GM21529 (cell line): ENCODE measurements around the gene NEAT1.
"Not testable (repeated sequence)": the region's sequence is repeated elsewhere in the genome, so short reads cannot be mapped to it uniquely, and the experiment has no call there.

Experiments used
- ATAC-seq: cut with Tn5 transposase; IDR thresholded peaks from one replicate; pipeline ENCODE4 v1.9.1; 2021; ENCODE audit not compliant: unreplicated experiment

NEAT1 gene

DNA sequence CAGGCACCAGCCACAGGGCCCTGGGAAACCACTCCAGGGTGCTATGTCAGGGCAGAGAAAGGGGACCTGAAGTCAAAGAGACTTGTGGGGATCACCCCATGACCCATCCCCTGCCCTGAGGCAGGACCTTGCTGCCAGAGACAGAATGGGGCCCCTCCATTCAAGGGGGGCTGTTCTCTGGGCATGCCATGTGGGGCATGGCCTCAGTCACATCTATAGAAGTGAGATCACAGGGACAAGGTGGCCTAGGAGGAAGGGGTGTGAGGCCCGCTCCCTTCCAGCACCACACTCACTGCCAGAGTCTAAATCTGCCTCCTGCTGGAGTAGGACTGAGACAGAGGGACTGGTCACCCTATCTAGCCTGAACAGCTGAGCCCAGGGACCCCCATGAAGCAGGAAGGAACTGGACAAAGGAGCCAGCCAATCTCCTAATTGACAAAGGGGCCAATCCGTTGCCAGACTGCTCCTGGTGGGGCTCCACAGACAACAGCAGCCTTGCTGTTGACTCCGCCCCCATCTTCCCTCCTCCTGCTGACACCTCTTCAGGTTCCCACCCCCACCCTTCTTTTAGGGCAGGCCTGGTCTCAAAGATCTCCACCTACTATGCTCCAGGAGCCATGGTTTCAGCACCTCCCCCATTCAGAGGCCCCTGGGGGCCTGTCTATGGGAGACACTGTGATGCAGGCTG is 26.0 kb downstream of the NEAT1 start:
- ATAC-seq, result no peak

DNA sequence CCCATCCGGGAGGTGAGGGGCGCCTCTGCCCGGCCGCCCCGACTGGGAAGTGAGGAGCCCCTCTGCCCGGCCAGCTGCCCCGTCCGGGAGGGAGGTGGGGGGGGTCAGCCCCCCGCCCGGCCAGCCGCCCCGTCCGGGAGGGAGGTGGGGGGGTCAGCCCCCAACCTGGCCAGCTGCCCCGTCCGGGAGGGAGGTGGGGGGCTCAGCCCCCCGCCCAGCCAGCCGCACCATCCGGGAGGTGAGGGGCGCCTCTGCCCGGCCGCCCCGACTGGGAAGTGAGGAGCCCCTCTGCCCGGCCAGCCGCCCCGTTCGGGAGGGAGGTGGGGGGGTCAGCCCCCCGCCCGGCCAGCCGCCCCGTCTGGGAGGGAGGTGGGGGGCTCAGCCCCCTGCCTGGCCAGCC is 28.7 kb downstream of the NEAT1 start:
- not testable (repeated sequence) for ATAC-seq

DNA sequence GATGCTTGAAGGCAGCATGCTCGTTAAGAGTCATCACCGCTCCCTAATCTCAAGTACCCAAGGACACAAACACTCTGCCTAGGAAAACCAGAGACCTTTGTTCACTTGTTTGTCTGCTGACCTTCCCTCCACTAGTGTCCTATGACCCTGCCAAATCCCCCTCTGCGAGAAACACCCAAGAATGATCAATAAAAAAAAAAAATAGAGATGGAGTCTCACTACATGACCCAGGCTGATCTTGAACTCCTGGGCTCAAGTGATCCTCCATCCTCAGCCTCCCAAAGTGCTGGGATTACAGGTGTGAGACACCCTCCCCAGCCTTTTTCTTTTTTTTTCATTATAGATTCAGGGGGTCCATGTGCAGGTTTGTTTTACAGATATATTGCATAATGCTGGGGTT is 29.7 kb downstream of the NEAT1 start:
- not testable (repeated sequence) for ATAC-seq

DNA sequence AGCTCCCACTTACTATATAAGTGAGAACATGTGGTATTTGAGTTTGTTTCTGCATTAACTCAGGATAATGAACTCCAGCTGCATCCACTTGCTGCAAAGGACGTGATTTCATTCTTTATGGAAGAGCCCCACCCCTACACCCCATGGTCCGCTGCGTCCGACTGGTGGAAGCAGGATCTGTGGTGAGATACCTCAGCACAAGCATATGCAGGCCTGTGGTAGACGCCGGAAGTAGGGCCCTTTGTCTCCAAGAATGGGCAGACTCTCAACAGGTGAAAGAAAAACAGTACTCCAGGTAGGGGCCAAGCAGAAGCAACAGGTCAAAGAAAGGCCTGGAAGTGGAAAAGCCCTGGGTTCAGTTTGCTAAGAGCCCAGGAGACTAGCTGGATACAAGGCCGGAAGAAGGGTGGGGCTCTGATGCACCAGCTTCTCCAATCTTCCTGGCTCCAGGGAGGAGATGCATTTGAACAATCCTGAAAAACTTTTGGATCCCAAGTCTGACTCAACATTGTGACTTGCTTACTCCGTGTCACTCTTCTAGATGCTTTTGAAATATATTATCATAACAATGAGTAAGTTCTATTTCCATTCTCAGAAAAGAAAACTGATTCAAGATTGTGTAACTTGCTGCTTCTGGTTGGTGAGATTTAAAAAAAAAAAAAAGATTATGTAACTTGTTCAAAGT is 30.4 kb downstream of the NEAT1 start:
- no peak for ATAC-seq

DNA sequence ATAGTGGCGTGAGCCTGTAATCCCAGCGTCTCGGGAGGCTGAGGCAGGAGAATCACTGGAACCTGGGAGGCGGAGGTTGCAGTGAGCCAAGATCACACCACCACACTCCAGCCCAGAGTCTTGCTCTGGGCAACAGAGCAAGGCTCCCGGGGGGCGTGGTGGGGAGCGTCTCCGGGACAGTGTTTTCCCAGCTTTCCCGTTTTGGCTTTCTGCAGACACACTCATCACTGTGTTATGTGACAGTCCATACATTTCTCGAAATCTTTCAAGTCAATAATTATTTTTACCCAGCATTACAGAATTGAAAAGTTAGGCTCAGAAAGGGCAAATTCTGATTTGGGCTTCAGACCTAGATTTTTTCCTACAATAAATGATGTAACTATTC is 31.7 kb downstream of the NEAT1 start:
- ATAC-seq, result no peak

DNA sequence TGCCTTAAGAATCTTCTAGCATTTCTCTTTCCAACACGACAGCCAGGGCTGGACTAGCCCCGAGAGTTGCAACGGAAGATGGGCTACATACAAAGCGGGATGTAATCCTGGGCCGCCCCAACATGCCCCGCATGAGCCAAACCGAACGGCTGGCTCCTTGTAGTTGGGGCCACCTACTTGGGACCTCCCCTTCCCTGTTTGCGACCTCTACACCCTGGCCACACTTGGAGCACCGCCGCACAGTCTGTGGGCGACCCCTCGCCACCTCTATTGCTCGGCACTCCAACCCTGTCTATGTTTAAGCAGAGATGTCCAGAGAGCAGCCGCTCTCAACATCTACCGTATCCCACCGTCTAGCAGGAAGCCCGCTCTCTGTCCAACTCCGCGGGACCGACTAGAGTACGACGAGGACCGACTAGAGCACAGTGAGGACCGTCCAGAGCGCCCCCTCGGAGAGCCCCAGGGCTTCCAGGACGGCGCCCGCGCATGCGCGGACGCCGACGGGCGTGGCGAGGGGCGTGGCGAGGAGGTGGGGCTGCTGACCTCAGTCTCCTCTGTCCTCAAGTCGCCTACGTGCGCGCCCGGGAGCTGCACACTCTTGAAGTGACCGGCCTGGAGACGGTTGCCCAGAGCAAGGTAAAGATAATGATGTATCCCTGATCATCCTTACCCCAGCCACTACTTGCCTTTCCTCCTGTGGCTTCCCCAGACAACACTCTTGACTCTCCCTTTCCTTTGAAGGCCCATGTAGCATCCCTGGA is 32.3 kb downstream of the NEAT1 start:
- ATAC-seq, result peak; percentile 82

DNA sequence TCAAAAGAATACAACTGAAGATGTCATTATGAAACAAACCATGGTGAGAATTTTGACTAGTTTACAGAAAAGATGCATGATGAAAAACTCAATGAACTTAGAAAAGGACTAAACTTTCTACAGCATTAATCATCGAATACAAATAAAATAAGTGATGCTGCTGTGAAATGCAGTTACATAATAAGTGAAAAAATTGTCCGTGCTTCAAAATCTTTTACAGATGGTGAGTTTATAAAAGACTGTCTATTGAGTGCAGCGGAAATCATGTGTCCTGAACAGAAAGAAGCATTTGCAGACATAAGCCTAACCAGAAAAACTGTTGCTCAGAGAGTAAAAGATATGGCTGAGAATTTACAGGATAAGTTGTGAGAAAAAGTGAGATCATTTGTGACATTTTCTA is 33.8 kb downstream of the NEAT1 start:
- ATAC-seq, result no peak

DNA sequence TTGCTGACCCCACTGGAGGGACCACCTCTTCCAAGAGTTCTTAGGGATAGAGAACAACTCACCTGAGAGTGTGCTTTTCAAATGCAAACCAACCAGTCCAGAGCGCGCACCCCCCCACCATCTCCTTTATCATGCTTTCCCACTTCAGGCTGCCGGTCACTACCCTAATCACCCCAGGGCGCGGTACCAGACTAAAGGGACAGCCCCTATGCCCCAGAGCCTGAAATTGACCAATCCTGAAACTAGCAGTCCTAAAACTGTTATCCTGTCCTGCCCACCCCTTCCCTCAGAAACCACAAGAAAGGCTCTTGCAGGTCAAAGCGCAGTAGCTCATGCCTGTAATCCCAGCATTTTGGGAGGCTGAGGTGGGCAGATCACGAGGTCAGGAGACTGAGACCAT is 37.0 kb downstream of the NEAT1 start:
- ATAC-seq, result no peak

DNA sequence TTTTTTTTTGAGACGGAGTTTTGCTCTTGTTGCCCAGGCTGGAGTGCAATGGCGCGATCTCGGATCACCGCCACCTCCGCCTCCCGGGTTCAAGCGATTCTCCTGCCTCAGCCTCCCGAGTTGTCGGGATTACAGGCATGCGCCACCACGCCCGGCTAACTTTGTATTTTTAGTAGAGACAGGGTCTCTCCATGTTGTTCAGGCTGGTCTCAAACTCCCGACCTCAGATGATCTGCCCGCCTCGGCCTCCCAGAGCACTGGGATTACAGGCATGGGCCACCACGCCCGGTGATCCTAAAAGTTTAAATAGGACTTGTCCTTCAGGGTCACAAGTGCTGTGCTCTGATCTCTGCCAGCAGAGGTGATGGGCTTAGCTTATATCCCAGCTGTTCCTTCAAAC is 42.9 kb downstream of the NEAT1 start:
- ATAC-seq, result not testable (repeated sequence)

DNA sequence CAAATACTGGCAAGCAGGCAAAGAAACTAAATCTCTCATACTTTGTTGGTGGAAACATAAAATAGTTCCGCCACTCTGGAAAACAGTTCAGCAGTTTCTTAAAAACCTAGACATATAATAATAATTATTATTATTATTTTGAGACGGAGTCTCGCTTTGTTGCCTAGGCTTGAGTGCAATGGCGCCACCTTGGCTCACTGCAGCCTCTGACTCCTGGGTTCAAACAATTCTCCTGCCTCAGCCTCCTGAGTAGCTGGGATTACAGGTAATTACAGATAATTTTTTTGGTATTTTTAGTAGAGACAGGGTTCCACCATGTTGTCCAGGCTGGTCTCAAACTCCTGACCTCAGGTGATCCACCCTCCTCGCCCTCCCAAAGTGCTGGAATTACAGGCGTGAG is 44.7 kb downstream of the NEAT1 start:
- ATAC-seq, result not testable (repeated sequence)

DNA sequence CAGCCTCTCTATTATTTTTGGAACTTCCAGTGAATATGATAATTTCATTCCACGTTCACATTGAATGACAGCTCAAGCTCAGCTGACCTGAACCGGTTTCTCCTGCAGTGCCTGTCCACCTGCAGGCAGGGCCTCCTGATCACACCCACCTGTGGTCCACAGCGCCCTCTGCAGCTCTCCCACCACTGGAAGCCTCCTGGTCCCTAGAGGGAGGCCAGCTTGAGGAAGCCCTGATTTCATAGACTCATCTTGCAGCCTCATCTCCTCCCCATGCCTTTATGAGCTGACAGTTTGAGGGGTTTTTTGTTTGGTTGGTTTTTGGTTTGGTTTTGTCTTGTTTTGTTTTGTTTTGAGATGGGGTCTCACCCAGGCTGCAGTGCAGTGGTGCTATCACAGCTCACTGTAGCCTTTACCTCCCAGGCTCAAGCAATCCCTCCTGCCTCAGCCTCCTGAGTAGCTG is 46.3 kb downstream of the NEAT1 start:
- ATAC-seq, result no peak

DNA sequence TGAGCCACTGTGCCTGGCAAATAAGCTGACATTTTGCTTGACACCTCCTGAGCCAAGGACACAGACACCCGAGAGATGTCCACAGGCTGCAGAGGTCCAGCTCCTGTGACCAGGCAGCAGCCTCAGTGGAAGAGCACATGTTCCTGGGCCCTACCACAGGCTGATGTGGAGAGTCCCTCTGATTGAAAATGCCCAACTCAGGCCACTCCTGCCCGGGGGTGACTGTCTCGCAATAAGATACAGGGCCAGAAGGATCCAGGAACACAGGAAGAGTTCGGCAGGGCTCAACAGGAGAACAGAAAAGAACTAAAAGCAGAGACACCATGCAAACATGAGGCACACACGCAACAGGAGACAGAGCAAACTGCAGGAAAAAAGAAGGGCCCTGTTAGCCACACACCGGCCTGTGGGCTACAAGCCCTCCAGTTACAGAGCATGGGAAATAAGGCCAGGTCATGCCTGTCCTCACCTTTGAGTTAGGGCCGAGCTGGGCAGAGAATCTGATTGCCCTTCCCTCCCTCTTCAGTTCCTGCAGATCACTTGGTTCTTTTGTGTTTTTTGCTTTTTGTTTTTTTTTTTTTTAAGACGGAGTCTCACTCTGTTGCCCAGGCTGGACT is 47.9 kb downstream of the NEAT1 start:
- no peak for ATAC-seq

DNA sequence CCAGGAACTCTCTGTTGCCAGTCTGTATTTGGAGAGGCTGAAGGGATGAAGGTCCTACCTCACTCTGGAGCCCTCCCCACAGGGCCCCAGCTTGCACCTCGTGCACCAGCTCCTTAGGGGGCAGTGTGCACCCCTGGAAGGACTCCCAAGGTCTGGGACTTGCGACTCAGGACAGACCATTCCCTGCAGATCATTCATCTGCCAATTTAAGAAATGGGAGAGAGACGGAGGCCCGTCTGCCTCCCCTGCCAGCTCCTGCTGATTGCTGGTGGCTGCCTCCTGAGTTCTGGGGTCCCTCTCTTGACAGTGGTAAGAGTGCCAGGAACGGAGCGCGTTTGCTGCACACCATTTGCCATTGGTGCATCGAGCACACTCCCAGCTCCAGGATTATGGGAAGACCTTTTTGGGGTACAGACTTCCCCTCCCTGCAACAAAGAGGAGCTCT is 48.9 kb downstream of the NEAT1 start:
- ATAC-seq, result peak; percentile 5

DNA sequence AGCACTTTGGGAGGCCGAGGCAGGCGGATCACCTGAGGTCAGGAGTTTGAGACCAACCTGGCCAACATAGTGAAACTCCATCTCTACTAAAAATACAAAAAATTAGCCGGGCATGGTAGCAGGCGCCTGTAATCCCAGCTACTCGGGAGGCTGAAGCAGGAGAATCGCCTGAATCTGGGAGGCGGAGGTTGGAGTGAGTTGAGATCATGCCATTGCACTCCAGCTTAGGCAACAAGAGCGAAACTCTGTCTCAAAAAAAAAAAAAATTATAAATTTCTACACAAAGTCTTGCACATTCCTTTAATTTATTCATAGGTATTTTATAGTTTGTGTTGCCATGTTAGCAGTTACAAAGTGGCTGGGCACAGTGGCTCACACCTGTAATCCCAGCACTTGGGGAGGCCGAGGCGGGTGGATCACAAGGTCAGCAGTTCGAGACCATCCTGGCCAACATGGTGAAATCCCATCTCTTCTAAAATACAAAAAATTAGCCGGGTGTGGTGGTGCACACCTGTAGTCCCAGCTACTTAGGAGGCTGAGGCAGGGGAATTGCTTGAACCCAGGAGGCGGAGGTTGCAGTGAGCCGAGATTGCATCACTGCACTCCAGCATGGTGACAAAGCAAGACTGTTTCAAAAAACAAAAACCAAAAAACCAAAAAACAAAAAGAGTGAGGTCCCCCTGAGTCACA is 50.1 kb downstream of the NEAT1 start:
- ATAC-seq, result not testable (repeated sequence)

DNA sequence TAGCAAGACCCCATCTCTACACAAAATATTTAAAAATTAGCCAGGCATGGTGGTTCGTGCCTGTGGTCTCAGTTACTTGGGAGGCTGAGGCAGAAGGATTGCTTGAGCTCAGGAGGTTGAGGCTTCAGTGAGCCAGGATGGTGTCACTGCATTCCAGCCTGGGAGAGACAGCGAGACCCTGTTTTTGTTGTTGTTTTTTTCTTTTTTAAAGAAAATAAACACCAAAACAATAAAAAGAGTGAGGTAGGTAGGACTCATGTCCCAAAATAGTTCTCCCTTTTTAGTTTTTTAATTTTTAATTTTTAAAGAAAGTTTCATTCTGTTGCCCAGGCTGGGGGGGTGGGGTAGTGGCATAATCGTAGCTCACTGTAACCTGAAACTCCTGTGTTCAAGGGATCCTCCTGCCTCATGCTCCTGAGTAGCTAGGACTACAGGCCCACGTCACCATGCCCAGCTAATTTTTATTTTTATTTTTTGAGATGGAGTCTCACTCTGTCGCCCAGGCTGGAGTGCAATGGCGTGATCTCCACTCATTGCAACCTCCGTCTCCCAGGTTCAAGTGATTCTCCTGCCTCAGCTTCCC is 50.8 kb downstream of the NEAT1 start:
- ATAC-seq, result no peak

DNA sequence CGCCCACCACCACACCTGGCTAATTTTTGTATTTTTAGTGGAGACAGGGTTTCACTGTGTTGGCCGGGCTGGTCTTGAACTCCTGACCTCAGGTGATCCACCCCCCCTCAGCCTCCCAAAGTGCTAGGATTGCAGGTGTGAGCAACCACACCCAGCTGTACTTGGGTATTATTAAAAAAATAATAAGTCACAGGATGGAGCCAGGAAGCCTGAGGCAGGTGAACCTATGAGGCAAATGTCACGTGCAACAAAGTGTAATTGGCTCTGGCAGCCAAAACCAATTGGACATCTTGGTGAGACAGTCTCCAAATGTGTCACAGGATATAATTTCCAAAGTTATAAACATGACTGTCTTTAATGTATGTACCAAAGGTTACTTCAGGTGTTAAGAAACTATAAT is 52.3 kb downstream of the NEAT1 start:
- ATAC-seq, result no peak

DNA sequence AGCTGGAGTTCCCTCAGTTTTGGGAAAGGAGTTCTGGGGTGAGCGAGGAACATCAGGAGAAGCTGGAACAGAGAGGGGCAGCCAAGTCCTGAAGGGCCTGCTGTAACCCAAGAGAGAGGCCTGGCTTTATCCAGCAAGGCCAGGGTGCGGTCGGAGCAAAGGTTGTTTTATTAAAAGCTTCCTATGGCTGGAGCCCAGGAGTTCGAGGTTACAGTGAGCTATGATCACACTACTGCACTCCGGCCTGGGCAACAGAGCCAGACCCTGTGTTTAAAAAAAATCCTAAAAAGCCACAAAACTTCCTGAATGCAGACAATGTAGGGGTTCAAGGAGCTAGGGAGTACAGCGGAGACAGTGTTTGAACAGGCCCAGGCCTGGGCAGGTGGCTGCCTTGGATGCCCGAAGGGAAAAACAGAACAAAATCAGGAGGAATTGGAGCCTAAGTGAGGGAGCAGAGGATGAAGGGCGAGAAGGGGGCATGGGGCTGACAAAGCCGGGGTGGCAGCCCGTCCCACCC is 54.1 kb downstream of the NEAT1 start:
- ATAC-seq, result no peak

DNA sequence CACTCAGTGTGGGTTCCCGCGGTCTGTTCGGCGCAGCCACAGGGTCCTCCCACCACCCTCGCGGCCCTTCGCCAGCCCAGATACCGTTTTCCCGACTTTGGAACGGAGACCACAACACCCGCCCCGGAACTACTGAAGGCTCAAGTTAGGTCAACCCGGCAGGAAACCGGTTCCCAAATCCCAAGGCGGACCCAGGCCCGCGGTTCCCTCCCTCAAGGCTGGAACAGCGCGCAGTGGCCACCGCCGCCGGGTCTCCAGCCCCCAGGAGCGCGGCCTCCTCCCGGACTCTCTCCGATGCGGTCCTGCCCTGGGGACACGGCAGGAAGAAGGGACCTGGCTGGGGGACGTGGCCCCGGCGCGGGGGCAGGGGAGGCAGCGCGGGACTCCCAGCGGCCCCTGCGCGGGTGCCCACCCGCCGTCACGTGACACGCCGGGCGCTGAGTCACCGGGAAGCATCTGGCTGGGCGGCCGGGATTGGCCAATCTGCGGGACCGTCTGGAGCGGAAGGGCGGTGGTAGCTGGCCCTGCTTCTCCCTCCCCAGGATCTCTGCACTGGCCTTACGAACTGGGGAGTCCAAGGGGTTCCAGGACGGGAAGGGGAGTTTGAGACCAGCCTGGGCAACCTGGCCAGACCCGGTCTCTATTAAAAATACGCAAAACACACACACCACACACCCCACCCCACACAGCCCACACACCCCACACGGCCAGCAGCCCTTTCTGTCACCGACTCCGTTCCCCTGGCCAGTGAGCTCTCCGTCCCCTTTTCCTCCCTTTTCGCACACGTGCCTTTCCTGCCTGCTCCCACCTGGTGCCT is 54.8 kb downstream of the NEAT1 start:
- ATAC-seq, result peak; percentile 79

DNA sequence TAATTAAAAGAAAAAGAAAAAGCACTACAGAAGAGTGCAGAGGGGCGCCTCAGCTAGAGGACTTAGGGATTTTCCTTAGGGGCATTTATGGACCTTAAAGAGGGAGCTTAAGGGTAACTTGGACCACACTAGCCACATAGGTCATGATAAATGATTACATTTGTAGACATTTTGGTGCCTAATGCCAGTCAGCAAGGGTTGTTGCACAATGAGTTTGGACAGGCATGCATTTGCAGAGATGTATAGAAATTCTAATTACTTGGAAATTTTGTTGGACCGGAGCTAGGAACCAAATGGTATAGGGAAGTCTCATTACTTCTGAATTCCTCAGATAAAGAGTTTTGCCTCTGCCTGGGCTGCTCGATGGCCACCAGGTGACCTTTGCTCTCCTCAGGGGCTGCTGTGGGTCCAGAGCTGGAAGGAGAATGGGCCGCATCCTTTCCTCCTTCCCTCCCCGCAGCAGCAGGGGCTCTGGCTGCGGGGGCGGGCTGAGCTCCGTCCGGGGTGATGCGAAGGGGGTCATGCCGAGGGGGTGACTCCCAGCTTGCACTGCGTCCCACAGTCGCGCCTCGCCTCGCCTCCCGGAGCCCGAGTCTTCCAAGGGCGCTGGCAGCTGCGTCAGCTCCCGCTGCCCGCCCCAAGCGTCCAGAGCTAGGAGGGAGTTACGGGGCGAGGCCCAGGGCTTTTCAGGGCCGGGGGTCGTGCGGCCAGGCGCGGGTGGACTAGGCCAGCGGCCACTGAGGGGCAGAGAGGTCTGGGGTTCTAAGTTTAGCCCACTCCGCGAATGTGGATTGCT is 56.0 kb downstream of the NEAT1 start:
- no peak for ATAC-seq
